Pancreas (tissue), 10 donors: ENCODE data around the gene BAHCC1. TPM values are rescaled to one million over a fixed set of nuclear protein-coding genes. Genes with fewer than 3 reads are reported as not detected.

Source experiments
- ATAC-seq, 4 donors: fragments of 200-7000 bp; cut with Tn5 transposase; one replicate each; pipeline versions ENCODE4 v1.8.0 to v1.9.1; 2020; ENCODE audit warnings: mild to moderate bottlenecking in 4 of 4, moderate library complexity in 4 of 4
- DNase-seq, 6 donors: peaks; one replicate each; pipeline ENCODE4 v3.0.0-alpha.2; 2020
- FAIRE-seq: peaks from 2 replicates; lab custom pipeline; 2012; peaks lifted over from hg19 to GRCh38; lab: Jason Lieb, UNC
- H3K27ac ChIP-seq, 4 donors: fragments of 200-600 bp; sonication (generic); 1 replicate in 3 of 4; 2 replicates in 1 of 4; pipeline versions ENCODE4 v1.5.0 to v1.8.0; 2020
- H3K27me3 ChIP-seq, 4 donors: fragments of 200-600 bp; one replicate each; pipeline ENCODE4 v1.8.0; 2021
- H3K36me3 ChIP-seq, 3 donors: fragments of 200-600 bp; sonication (generic) in 1 of 3; one replicate each; pipeline versions ENCODE4 v1.5.0 to v1.8.0; 2020 to 2021
- H3K4me1 ChIP-seq, 3 donors: fragments of 200-600 bp; one replicate each; pipeline ENCODE4 v1.8.0; 2021
- H3K4me3 ChIP-seq, 4 donors: fragments of 200-600 bp; sonication (generic) in 2 of 4; one replicate each; pipeline versions ENCODE4 v1.5.0 to v1.8.0; 2020 to 2021
- H3K9me3 ChIP-seq, 4 donors: fragments of 200-600 bp; one replicate each; pipeline ENCODE4 v1.8.0; 2021
- WGBS, 2 donors: extraction: QIAGEN DNeasy Blood & Tissue Kit; methylation state at CpG; one replicate each; pipeline ENCODE4 v1.1.7; 2013; 5-methylcytosine and 5-hydroxymethylcytosine counted together
- intact Hi-C, 3 donors: fragments of 100-400 bp; cut with DNase I; formaldehyde crosslinking; loops; one replicate each; pipeline versions ENCODE4 v1.11.1 to v1.14.2; 2022
- polyA plus RNA-seq, 2 donors: library from polyadenylated mRNA; stranded (reverse); fragments of 200-250 nt; gene quantifications; one replicate each; pipeline ENCODE4 v1.2.3, GENCODE V29; 2013
- total RNA-seq, 6 donors: library from RNA; stranded (reverse); fragmentation: NEBNext Ultra II Directional in 4 of 6; extraction: Animal tissue kit (Norgen Biotek cat#: 25700) in 4 of 6; gene quantifications; one replicate each; pipeline versions ENCODE4 v1.2.1 to v1.2.4, GENCODE V29; 2021 to 2023
- TF ChIP-seq, protein P1 (sequence below), 4 donors: fragments of 200-600 bp; sonication (generic) in 3 of 4; IDR thresholded peaks; one replicate each; pipeline versions ENCODE4 v1.5.0 to v1.8.0; 2021; ENCODE audit warnings: antibody characterized with exemption in 4 of 4
- donor health status: healthy with polysubstance abuse.
- donor health status: DM: no; HTN: no; CAD: no; lungs with moderate emphysema.
- donor health status: DM: no; HTN: no; CAD: no.
- donor health status: control.
- donor health status: control.
- donor health status: Bipolar disorder and iron deficiency.
- donor health status: DM: yes; HTN: yes; CAD: no.
- donor health status: DM: no; HTN: no; CAD: no.
- donor health status: DM: no; HTN: no; CAD: no.
- donor health status: DM: yes; HTN: yes; CAD: no.

The BAHCC1 gene
- total and polyA plus RNA-seq, 8 donors, result 8.0 to 24.1 (median 10.5) TPM

DNA sequence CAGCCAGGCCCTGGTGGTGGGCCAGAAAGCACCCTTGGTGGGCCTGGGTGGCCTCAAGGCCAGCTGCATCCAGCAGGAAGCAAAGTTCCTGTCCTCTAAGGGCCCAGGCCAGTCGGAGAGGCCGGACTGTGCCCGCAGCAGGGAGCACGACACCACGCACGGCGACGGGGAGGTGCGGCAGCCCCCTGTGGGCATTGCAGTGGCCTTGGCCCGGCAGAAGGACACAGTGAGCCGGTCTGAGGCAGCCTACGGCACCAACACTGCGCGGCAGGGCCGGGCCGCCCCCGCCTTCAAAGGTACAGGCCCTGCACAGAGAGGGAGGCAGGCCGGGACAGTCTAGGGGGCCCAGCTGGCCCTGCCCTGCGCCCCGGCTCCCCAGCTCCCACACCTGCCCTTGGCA lies 48.0 kb downstream of the BAHCC1 start:
- intact Hi-C loops, result no loop called here
- WGBS, 2 donors, result 95 to 98% methylated on average over 19 to 20 of the region's 20 CpGs

GRCh38 chr17:81444610-81445339 lies 49.5 kb downstream of the BAHCC1 start:
- Histone ChIP-seq H3K27me3 (no peaks in the 10 kb centered on the region), H3K36me3 (no peaks in the 10 kb centered on the region), H3K27ac (no peak overlapping the region), H3K9me3 (no peaks in the 10 kb centered on the region), H3K4me1 (no peaks in the 10 kb centered on the region), H3K4me3 (no peak overlapping the region)
- TF ChIP-seq, protein P1, sequence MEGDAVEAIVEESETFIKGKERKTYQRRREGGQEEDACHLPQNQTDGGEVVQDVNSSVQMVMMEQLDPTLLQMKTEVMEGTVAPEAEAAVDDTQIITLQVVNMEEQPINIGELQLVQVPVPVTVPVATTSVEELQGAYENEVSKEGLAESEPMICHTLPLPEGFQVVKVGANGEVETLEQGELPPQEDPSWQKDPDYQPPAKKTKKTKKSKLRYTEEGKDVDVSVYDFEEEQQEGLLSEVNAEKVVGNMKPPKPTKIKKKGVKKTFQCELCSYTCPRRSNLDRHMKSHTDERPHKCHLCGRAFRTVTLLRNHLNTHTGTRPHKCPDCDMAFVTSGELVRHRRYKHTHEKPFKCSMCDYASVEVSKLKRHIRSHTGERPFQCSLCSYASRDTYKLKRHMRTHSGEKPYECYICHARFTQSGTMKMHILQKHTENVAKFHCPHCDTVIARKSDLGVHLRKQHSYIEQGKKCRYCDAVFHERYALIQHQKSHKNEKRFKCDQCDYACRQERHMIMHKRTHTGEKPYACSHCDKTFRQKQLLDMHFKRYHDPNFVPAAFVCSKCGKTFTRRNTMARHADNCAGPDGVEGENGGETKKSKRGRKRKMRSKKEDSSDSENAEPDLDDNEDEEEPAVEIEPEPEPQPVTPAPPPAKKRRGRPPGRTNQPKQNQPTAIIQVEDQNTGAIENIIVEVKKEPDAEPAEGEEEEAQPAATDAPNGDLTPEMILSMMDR (IDR thresholded peaks at IDR 0.05), result no peak
- WGBS, 2 donors, result 93 to 94% methylated on average over 25 to 27 of the region's 27 CpGs
- no peak for DNase-seq
- no peak for FAIRE-seq
- ATAC-seq, result no peak
- intact Hi-C loops, result no loop called here

More for the DNA sequence above, 48.0 kb downstream of the BAHCC1 start:
- no peak for ATAC-seq
- no peaks in the 10 kb centered on the region for H3K36me3 ChIP-seq
- FAIRE-seq, result no peak
- no peak overlapping the region for H3K4me3 ChIP-seq
- no peaks in the 10 kb centered on the region for H3K4me1 ChIP-seq
- H3K9me3 ChIP-seq, result no peaks in the 10 kb centered on the region
- H3K27me3 ChIP-seq, result no peaks in the 10 kb centered on the region
- no peak for DNase-seq
- no peak overlapping the region for H3K27ac ChIP-seq
- TF ChIP-seq, protein P1 (IDR thresholded peaks at IDR 0.05), result no peak

- TF ChIP-seq, protein P1 (IDR thresholded peaks at IDR 0.05), result no peak
- Histone ChIP-seq H3K36me3 (no peaks in the 10 kb centered on the region), H3K27me3 (no peaks in the 10 kb centered on the region), H3K4me3 (no peak overlapping the region), H3K9me3 (no peaks in the 10 kb centered on the region), H3K27ac (no peak overlapping the region), H3K4me1 (no peaks in the 10 kb centered on the region)
- intact Hi-C loops, result no loop called here
- FAIRE-seq, result no peak
- ATAC-seq, result no peak
- DNase-seq, result no peak
- WGBS, 2 donors, result 87 to 88% methylated on average over 26 to 30 of the region's 30 CpGs
These were observed 50.6 kb downstream of the BAHCC1 start for GRCh38 chr17:81445642-81446503.

GRCh38 chr17:81447331-81447933 lies 52.2 kb downstream of the BAHCC1 start:
- 94 to 97% methylated on average over 17 to 25 of the region's 25 CpGs for WGBS, 2 donors
- Histone ChIP-seq H3K9me3 (no peaks in the 10 kb centered on the region), H3K27ac (no peak overlapping the region), H3K36me3 (no peaks in the 10 kb centered on the region), H3K4me1 (no peaks in the 10 kb centered on the region), H3K27me3 (no peaks in the 10 kb centered on the region), H3K4me3 (no peak overlapping the region)
- FAIRE-seq (no peak), ATAC-seq (no peak), DNase-seq (no peak)
- TF ChIP-seq, protein P1 (IDR thresholded peaks at IDR 0.05), result no peak
- intact Hi-C loops, result no loop called here
